CD4-positive, alpha-beta T cell treated with Interferon gamma for 1 hour (primary cell): ENCODE results near the gene HERPUD2.
"Not testable (repeated sequence)": the region's sequence is repeated elsewhere in the genome, so short reads cannot be mapped to it uniquely, and the experiment has no call there.

ENCODE experiments used
- DNase-seq: peaks from one replicate; pipeline ENCODE4 v3.0.0-alpha.2; 2020

HERPUD2 gene

GRCh38 chr7:35599061-35599460, 95.9 kb downstream of the HERPUD2 start:
- DNase-seq = no peak

GRCh38 chr7:35596061-35596460, 98.9 kb downstream of the HERPUD2 start:
- DNase-seq = no peak

GRCh38 chr7:35593899-35594298, 101.0 kb downstream of the HERPUD2 start:
- DNase-seq = no peak

- no peak for DNase-seq
These were observed 106.3 kb downstream of the HERPUD2 start for GRCh38 chr7:35588647-35589046.

- DNase-seq = no peak
These were observed 109.9 kb downstream of the HERPUD2 start for GRCh38 chr7:35584990-35585389.

- not testable (repeated sequence) for DNase-seq
These were observed 110.4 kb downstream of the HERPUD2 start for GRCh38 chr7:35584533-35584932.
